ENCODE measurements around the gene FCRL6. TPM values are rescaled to one million over a fixed set of nuclear protein-coding genes. Genes with fewer than 3 reads are reported as not detected.

Gene FCRL6
- total RNA-seq, 1 donor = not detected

DNA sequence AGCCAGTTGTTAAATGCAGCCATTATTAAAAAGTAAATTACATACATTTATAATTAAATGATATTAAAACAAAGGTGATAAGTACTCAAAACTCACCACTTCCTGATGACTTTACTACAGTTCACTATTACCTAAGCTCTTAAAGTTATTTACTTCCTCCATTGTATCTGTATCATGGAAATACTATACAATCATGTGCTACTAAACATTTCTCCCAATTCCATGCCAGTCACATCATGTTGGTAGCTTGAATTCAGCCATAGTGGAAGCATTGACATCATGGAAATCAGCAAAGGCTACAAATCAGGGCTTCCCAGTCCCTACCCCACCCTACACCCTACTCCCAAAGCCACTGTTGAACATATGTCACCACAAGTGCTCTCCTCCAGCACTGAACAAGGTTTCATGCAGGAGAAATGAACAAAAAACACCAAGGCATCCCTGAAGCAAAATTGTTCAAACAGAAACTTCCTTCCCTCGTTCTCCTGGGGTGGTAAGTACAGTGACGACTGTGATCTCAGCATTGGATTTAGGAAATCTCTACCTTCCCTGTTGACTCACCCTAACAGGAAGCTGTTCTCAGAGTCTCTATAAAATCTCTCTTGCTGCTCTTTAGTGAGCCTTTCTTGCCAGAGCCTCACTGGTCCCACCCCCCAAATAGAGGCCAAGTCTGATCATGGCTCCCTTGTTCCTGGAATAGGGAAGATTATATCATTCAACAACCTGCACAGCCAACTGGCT lies 47.6 kb downstream of the FCRL6 start:
- TF ChIP-seq CTCF (IDR thresholded peaks at IDR 0.05; ENCODE audit: insufficient read depth, low read depth, low read length) = no peak
- no peak overlapping the region for H3K4me3 ChIP-seq (ENCODE audit: low read depth, low read length)
- peak; percentile 34 for DNase-seq (ENCODE audit: low read depth)

DNA sequence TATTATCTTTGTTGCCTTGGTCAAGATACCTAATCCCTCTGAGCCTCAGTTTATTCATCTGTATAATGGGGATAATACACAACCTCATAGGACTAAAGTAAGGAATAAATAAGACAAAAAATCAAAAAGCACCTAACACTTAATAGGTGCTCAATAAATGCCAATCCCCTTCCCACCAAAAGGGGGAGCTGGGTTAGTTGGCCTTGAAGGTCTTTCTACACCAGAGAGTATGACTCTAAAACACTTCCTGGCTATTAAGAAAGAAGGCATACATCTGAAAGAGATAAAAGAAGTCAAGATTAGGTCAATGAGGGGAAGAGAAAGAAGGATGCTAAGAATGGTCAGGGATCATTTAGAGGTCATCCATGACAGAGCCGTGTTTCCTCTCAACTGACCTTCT lies 49.2 kb downstream of the FCRL6 start:
- DNase-seq (ENCODE audit: low read depth) = no peak
- no peak overlapping the region for H3K4me3 ChIP-seq (ENCODE audit: low read depth, low read length)
- TF ChIP-seq CTCF (IDR thresholded peaks at IDR 0.05; ENCODE audit: insufficient read depth, low read depth, low read length) = no peak

DNA sequence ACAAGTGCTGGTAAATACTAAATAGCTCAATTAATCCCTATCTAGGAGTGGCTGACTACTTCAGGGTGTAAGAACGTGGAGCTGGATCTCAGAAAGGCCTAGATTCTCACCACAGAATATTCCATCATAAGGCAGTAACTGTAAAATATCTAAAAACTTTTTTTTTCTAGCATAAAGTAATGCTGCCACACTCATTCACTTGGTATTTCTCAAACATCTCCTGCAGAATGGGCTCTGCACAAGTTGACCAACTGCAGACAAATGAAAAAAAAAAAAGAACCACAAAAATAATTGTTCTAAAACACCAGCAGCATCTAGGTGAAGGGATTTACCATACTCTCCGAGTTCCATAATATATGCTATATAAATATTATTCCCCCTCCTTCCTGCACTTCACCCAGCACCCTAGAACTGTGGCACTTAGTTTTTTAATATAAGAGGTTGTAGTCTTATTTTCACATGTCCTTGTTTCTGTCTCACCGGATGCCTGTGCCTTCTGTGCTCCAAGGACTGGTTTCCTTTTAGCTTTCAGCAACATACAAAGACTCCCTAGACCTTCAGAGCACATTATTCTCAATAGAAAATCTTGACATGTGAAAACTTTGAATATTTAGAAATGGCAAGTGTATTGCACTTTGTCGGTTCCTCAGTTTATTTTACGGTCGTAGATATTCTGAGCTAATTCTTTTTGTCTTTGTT lies 51.4 kb downstream of the FCRL6 start:
- no peak for DNase-seq (ENCODE audit: low read depth)

GRCh38 chr1:159854116-159854692 lies 52.0 kb downstream of the FCRL6 start:
- peak; percentile 56 for DNase-seq (ENCODE audit: low read depth)
- no peak for TF ChIP-seq CTCF (IDR thresholded peaks at IDR 0.05; ENCODE audit: insufficient read depth, low read depth, low read length)
- peak overlapping the region; percentile 68 for H3K4me3 ChIP-seq (ENCODE audit: low read depth, low read length)

More for the DNA sequence above, 51.4 kb downstream of the FCRL6 start:
- TF ChIP-seq CTCF (IDR thresholded peaks at IDR 0.05; ENCODE audit: insufficient read depth, low read depth, low read length) = no peak
- peak overlapping the region; percentile 68 for H3K4me3 ChIP-seq (ENCODE audit: low read depth, low read length)

GRCh38 chr1:159854693-159855192 lies 52.6 kb downstream of the FCRL6 start:
- peak overlapping the region; percentile 68 for H3K4me3 ChIP-seq (ENCODE audit: low read depth, low read length)
- peak; percentile 91 for DNase-seq (ENCODE audit: low read depth)
- TF ChIP-seq CTCF (IDR thresholded peaks at IDR 0.05; ENCODE audit: insufficient read depth, low read depth, low read length) = no peak

DNA sequence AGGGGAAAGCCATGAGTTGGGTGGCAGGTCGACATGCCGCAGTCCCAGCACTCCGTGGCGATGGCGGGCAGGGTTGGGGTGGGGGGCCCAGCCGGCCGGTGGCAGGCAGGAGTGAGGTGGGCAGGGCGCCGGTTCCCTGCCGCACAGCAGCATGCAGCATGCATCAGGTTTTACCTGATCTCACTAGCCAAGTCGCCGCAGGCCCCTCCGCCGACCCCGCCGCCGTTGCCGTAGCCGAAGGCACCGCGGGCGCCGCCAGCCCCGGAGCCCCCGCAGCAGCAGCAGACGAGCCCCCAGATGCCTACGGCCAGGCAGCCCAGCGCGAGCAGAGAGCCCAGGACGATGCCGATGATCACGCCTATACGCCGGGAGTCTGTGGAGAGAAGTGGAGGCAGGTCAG lies 53.5 kb downstream of the FCRL6 start:
- TF ChIP-seq CTCF (IDR thresholded peaks at IDR 0.05; ENCODE audit: insufficient read depth, low read depth, low read length) = no peak
- no peak for DNase-seq (ENCODE audit: low read depth)
- H3K4me3 ChIP-seq (ENCODE audit: low read depth, low read length) = no peak overlapping the region
